BE2C (cell line): ENCODE results near the gene KCNMA1.
"Not testable (repeated sequence)": the region's sequence is repeated elsewhere in the genome, so short reads cannot be mapped to it uniquely, and the experiment has no call there.

Source experiments
- DNase-seq: peaks from one replicate; pipeline ENCODE4 v3.0.0-alpha.2; 2020
- H3K27me3 ChIP-seq: fragments of 250-450 bp; sonication (Bioruptor Pico); 2 replicates; pipeline ENCODE4 v1.5.1; 2020; ENCODE audit warnings: mild to moderate bottlenecking
- H3K36me3 ChIP-seq: fragments of 250-450 bp; sonication (Bioruptor Pico); 2 replicates; pipeline ENCODE4 v1.5.1; 2020; ENCODE audit warnings: mild to moderate bottlenecking
- H3K4me1 ChIP-seq: fragments of 250-450 bp; sonication (Bioruptor Pico); 2 replicates; pipeline ENCODE4 v1.5.1; 2020
- H3K4me3 ChIP-seq: 2 replicates; pipeline ENCODE4 v1.5.1; 2011; ENCODE audit warnings: low read depth, low read length
- H3K9me3 ChIP-seq: fragments of 250-450 bp; sonication (Bioruptor Pico); 2 replicates; pipeline ENCODE4 v1.5.1; 2020
- TF ChIP-seq, protein P1 (sequence below): IDR thresholded peaks from 2 replicates; pipeline ENCODE4 v1.5.1; 2012; ENCODE audit warnings: mild to moderate bottlenecking, low read depth, low read length

Gene KCNMA1

DNA sequence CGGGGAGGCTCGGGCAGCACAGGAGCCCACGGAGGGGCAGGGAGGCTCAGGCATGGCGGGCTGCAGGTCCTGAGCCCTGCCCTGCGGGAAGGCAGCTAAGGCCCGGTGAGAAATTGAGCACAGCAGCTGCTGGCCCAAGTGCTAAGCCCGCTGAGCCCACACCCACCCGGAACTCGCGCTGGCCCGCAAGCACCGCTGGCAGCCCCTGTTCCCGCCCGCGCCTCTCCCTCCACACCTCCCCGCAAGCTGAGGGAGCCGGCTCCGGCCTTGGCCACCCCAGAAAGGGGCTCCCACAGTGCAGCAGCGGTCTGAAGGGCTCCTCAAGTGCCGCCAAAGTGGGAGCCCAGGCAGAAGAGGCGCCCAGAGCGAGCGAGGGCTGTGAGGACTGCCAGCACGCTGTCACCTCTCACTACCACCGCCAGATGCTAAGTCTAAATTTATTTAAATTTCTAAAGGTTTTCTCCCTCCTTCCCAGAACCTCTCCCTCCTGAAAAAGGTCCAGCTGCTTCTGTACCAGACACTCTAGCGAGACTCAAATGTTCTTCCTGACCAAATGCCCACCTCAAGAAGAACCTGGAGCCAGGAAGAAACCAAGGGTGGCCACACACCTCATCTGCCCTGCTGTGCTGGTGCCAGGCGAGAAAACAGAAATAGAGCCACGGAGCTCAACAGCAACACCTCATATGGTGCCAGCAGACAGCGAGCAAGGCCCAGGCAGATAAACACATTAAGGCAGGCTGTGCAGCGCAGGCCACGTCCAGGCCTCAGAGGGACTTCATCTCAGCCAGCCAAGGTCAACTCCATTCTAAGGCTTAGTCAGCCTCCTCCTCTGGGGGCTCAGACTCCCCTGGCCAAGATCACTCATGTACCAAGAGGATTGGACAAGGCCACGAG, 47.0 kb downstream of the KCNMA1 start:
- H3K9me3 ChIP-seq, result no peaks in the 10 kb centered on the region
- TF ChIP-seq, protein P1, sequence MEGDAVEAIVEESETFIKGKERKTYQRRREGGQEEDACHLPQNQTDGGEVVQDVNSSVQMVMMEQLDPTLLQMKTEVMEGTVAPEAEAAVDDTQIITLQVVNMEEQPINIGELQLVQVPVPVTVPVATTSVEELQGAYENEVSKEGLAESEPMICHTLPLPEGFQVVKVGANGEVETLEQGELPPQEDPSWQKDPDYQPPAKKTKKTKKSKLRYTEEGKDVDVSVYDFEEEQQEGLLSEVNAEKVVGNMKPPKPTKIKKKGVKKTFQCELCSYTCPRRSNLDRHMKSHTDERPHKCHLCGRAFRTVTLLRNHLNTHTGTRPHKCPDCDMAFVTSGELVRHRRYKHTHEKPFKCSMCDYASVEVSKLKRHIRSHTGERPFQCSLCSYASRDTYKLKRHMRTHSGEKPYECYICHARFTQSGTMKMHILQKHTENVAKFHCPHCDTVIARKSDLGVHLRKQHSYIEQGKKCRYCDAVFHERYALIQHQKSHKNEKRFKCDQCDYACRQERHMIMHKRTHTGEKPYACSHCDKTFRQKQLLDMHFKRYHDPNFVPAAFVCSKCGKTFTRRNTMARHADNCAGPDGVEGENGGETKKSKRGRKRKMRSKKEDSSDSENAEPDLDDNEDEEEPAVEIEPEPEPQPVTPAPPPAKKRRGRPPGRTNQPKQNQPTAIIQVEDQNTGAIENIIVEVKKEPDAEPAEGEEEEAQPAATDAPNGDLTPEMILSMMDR, result no peak
- H3K4me3 ChIP-seq, result no peak overlapping the region
- H3K4me1 ChIP-seq, result 0 out of 2 replicates have a peak, but pooled peaks cover 4% of the 10 kb centered on the region
- no peaks in the 10 kb centered on the region for H3K27me3 ChIP-seq
- H3K36me3 ChIP-seq, result no peaks in the 10 kb centered on the region
- no peak for DNase-seq

DNA sequence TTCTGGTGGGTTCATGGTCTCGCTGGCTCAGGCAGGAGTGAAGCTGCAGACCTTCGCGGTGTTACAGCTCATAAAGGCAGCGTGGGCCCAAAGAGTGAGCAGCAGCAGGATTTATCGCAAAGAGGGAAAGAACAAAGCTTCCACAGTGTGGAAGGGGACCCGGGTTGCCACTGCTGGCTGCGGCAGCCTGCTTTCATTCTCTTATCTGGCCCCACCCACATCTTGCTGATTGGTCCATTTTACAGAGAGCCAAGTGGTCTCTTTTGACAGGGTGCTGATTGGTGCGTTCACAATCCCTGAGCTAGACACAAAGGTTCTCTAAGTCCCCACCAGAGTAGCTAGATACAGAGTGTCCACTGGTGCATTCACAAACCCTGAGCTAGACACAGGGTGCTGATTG, 47.9 kb downstream of the KCNMA1 start:
- H3K9me3 ChIP-seq, H3K4me1 ChIP-seq, H3K4me3 ChIP-seq, H3K27me3 ChIP-seq, H3K36me3 ChIP-seq, DNase-seq: not testable (repeated sequence)

DNA sequence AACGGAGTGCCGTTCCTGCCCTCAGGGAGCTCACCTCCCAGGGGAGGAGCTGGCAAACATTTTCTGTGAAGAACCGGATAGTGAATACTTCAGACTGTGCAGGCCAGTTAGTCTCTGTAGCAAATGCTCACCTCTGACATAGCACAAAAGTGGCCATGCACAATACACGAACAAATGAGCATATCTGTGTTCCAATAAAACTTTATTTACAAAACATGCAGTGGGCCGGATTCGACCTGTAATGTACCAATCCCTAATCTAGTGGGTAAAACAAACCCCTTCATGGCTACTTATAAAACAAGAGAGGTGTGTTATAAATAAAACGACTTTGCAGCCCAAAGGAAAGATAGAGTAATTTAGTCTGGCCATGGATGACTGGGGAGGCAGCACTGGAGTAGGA, 48.7 kb downstream of the KCNMA1 start:
- Histone ChIP-seq H3K4me3 (no peak overlapping the region), H3K9me3 (no peaks in the 10 kb centered on the region), H3K36me3 (no peaks in the 10 kb centered on the region), H3K27me3 (no peaks in the 10 kb centered on the region), H3K4me1 (0 out of 2 replicates have a peak, but pooled peaks cover 4% of the 10 kb centered on the region)
- DNase-seq, result no peak
- TF ChIP-seq, protein P1, result no peak

DNA sequence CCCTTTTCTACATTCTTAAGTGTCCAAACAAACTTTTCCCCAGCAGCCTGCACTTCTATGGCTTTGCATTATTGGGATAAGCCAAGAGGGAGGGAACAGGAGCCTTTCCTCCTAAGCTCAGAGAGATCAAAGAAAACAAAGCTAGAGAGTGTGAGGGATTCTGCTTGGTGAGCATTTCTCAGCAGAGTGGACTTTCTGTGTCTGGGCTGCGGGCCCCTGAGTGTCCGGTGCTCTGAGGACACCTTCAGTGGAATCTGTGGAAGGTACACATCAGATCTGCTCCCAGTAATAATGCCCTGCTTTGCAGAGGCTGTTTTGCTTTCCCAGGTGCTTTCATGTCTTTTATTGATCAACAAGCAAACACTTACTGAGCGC, 50.2 kb downstream of the KCNMA1 start:
- Histone ChIP-seq H3K4me1 (peaks cover 13% of the 10 kb centered on the region), H3K9me3 (no peaks in the 10 kb centered on the region), H3K27me3 (no peaks in the 10 kb centered on the region), H3K4me3 (no peak overlapping the region), H3K36me3 (no peaks in the 10 kb centered on the region)
- DNase-seq, result no peak
- TF ChIP-seq, protein P1, result no peak

DNA sequence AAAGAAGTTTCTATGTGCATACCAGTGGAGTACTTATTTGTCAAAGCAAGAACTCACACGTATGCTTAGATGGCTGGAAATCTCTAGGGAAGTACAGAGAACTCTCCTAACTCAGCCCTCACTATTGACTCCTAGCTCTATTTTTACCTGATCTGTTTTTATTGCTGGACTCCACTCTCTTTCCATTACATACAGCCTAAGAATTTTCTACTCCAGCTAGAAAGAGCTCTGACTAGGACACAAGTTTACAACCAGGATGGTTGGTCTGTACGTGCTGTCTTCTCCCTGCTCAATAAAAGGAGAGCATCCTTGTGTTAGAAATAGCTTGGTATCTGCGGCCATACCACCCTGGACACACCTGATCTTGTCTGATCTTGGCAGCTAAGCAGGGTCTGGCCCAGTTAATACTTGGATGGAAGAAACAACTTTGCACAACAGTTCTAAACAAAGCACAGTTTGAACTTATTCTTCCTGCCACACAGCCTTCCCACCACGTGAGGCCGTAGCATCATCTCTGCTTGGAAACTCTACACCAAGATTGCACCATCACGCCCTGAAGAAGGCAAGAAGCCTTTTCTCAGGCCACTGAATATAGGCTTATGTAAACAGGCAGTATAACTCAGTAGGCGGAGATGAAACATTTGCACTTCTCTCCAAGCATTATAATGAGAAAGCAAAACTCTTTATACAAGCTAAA, 50.7 kb downstream of the KCNMA1 start:
- Histone ChIP-seq H3K4me1 (peaks cover 19% of the 10 kb centered on the region), H3K27me3 (no peaks in the 10 kb centered on the region), H3K4me3 (no peak overlapping the region), H3K9me3 (no peaks in the 10 kb centered on the region), H3K36me3 (no peaks in the 10 kb centered on the region)
- TF ChIP-seq, protein P1, result no peak
- DNase-seq, result no peak

DNA sequence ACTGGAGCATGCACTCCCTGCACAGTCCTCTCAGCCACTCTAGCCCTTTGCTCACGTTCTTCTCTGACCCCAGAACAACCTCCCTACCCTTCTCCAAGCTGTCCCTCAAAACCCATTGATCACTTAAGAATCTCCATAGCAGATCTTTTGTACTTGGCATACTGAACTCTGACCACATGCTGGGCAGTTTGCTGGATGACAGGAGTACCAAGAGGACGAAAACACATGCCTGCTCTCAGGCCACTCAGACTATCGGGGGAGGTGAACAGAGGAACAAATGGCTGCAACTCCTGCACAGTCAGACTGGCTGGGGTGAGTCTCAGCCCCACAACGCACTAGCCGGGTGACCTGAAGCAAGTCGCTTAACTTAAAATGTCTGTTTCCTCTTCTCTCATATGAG, 52.7 kb downstream of the KCNMA1 start:
- H3K9me3 ChIP-seq, result no peaks in the 10 kb centered on the region
- no peaks in the 10 kb centered on the region for H3K36me3 ChIP-seq
- no peak overlapping the region for H3K4me3 ChIP-seq
- H3K4me1 ChIP-seq, result peaks cover 18% of the 10 kb centered on the region
- TF ChIP-seq, protein P1, result no peak
- H3K27me3 ChIP-seq, result no peaks in the 10 kb centered on the region
- DNase-seq, result no peak
